Suprapubic skin (tissue), 4 donors: ENCODE data around the gene SERAC1. TPM values are rescaled to one million over a fixed set of nuclear protein-coding genes. Genes with fewer than 3 reads are reported as not detected.

Experiments
- DNase-seq, 2 donors: peaks; one replicate each; pipeline ENCODE4 v3.0.0-alpha.2; 2019; ENCODE audit warnings: low spot score in 2 of 2
- H3K27ac ChIP-seq: fragments of 200-600 bp; sonication (generic); one replicate; pipeline ENCODE4 v1.5.1; 2019
- H3K27me3 ChIP-seq: fragments of 200-600 bp; sonication (generic); one replicate; pipeline ENCODE4 v1.5.1; 2019
- H3K36me3 ChIP-seq: fragments of 200-600 bp; sonication (generic); one replicate; pipeline ENCODE4 v1.5.1; 2019
- H3K4me1 ChIP-seq: fragments of 200-600 bp; sonication (generic); one replicate; pipeline ENCODE4 v1.5.1; 2019
- H3K4me3 ChIP-seq: fragments of 200-600 bp; sonication (generic); one replicate; pipeline ENCODE4 v1.5.1; 2019; ENCODE audit warnings: mild to moderate bottlenecking
- H3K9me3 ChIP-seq: fragments of 200-600 bp; sonication (generic); one replicate; pipeline ENCODE4 v1.5.1; 2019
- CTCF ChIP-seq, 2 donors: fragments of 200-600 bp in 1 of 2; fragments of 450-650 bp in 1 of 2; sonication (generic) in 1 of 2; IDR thresholded peaks; one replicate each; pipeline ENCODE4 v1.5.1; 2016 to 2019; ENCODE audit warnings: antibody characterized with exemption in 2 of 2, mild to moderate bottlenecking in 1 of 2, moderate library complexity in 1 of 2
- EP300 ChIP-seq: sonication (generic); formaldehyde crosslinking; IDR thresholded peaks from one replicate; pipeline ENCODE4 v1.6.1; 2017; ENCODE audit warnings: antibody characterized with exemption
- POLR2A ChIP-seq, 2 donors: fragments of 450-650 bp; IDR thresholded peaks; one replicate each; pipeline ENCODE4 v1.6.1; 2017; ENCODE audit warnings: antibody characterized with exemption in 2 of 2, mild to moderate bottlenecking in 2 of 2, moderate library complexity in 2 of 2
- POLR2AphosphoS5 ChIP-seq, 3 donors: sonication (generic); formaldehyde crosslinking; IDR thresholded peaks; one replicate each; pipeline ENCODE4 v1.6.1; 2017; ENCODE audit warnings: antibody characterized with exemption in 3 of 3
- WGBS: methylation state at CpG from one replicate; pipeline ENCODE4 v1.1.5; 2018; 5-methylcytosine and 5-hydroxymethylcytosine counted together
- total RNA-seq, 4 donors: library from RNA; depleted of rRNA; stranded (reverse); fragments of >200 nt; gene quantifications; one replicate each; pipeline ENCODE4 v1.1.0, GENCODE V29; 2016

Gene SERAC1
- total RNA-seq, 4 donors from 2014 or later: 7.8 to 11.0 (median 8.7) TPM

- no peak for TF ChIP-seq CTCF (IDR thresholded peaks at IDR 0.05)
- no peak for TF ChIP-seq POLR2AphosphoS5 (IDR thresholded peaks at IDR 0.05)
- no peak for TF ChIP-seq EP300
- TF ChIP-seq POLR2A (IDR thresholded peaks at IDR 0.05): no peak
- Histone ChIP-seq H3K4me3 (no peak overlapping the region), H3K36me3 (no peaks in the 10 kb centered on the region), H3K4me1 (peaks cover 12% of the 10 kb centered on the region), H3K9me3 (no peaks in the 10 kb centered on the region), H3K27me3 (no peaks in the 10 kb centered on the region), H3K27ac (no peak overlapping the region)
- WGBS: 89% methylated on average over 1 of the region's 1 CpG
- no peak for DNase-seq
Observed at GRCh38 chr6:158165919-158166416, 2.1 kb downstream of the SERAC1 start.

- 89% methylated on average over 3 of the region's 3 CpGs for WGBS
- TF ChIP-seq POLR2A (IDR thresholded peaks at IDR 0.05) (no peak), EP300 (no peak), CTCF (IDR thresholded peaks at IDR 0.05) (no peak), POLR2AphosphoS5 (IDR thresholded peaks at IDR 0.05) (no peak)
- no peak for DNase-seq
- H3K27me3 ChIP-seq: no peaks in the 10 kb centered on the region
- H3K4me3 ChIP-seq: no peak overlapping the region
- H3K27ac ChIP-seq: no peak overlapping the region
- H3K4me1 ChIP-seq: peaks cover 12% of the 10 kb centered on the region
- H3K9me3 ChIP-seq: no peaks in the 10 kb centered on the region
- no peaks in the 10 kb centered on the region for H3K36me3 ChIP-seq
Observed at GRCh38 chr6:158164579-158165170, 3.4 kb downstream of the SERAC1 start.

DNA sequence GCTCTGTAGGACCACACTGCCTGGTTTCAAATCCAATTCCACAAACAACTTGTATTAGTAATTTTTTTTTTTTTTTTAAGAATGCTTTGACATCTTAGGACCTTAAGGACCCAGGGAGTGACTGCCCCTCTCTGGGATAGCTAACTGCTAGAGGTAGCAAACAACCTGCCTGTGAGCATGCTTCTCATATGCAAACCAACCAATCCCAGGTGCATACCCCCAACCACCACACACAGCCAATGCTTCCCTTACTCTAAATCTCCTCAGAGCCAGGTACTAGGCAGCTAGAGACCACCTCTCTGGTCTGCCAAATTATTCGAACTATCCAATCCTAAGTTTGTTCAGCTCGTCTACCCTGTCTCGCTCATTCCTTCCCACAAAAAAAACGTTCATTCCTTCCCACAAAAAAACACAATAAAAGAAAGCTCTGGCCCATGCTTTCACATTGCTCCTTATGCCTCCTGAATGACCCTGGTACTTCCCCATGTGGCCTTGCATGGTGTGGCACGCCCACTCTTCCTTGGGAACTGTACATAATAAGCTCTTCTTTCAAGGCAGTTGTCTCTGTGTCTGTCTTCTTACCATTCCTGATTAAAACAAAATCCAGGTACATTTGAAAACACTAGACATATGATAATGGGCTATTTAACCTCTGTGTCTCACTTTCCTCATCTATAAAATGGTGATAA is 6.4 kb downstream of the SERAC1 start:
- H3K27ac ChIP-seq: no peak overlapping the region
- no peak for DNase-seq
- peaks cover 1% of the 10 kb centered on the region for H3K4me1 ChIP-seq
- no peaks in the 10 kb centered on the region for H3K27me3 ChIP-seq
- TF ChIP-seq CTCF (IDR thresholded peaks at IDR 0.05) (no peak), POLR2A (IDR thresholded peaks at IDR 0.05) (no peak), EP300 (no peak), POLR2AphosphoS5 (IDR thresholded peaks at IDR 0.05) (no peak)
- no peak overlapping the region for H3K4me3 ChIP-seq
- peaks cover 5% of the 10 kb centered on the region for H3K36me3 ChIP-seq
- 68% methylated on average over 5 of the region's 5 CpGs for WGBS
- H3K9me3 ChIP-seq: no peaks in the 10 kb centered on the region

- no peak overlapping the region for H3K27ac ChIP-seq
- no peak overlapping the region for H3K4me3 ChIP-seq
- WGBS: 93% methylated on average over 3 of the region's 3 CpGs
- H3K9me3 ChIP-seq: no peaks in the 10 kb centered on the region
- H3K27me3 ChIP-seq: no peaks in the 10 kb centered on the region
- H3K4me1 ChIP-seq: no peaks in the 10 kb centered on the region
- no peak for TF ChIP-seq EP300
- TF ChIP-seq POLR2A (IDR thresholded peaks at IDR 0.05): no peak
- no peak for TF ChIP-seq CTCF (IDR thresholded peaks at IDR 0.05)
- TF ChIP-seq POLR2AphosphoS5 (IDR thresholded peaks at IDR 0.05): no peak
- DNase-seq: no peak
- peaks cover 5% of the 10 kb centered on the region for H3K36me3 ChIP-seq
Observed at GRCh38 chr6:158160932-158161539, 7.0 kb downstream of the SERAC1 start.

DNA sequence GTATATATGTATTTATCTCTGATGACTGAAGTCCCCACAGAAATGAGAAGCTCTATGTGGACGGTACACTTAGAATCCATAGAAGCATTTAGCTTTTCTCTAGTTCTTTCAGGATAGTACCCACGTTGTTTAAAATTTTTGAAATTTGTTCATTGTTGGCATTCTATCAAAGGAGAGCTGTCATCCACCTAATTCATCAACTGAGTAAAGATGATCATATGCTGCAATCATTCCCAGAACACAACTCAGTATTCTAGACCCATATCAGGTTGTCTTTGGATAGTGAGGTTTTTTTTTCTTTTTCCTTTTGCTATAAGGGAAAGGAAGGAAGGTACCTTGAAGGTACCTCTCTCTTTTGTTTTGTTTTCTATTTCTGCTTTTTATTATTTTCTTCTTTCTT is 9.3 kb downstream of the SERAC1 start:
- 52% methylated on average over 2 of the region's 2 CpGs for WGBS
- no peaks in the 10 kb centered on the region for H3K4me1 ChIP-seq

More for the DNA sequence above, 9.3 kb downstream of the SERAC1 start:
- no peak overlapping the region for H3K4me3 ChIP-seq
- TF ChIP-seq POLR2A (IDR thresholded peaks at IDR 0.05) (no peak), EP300 (no peak), CTCF (IDR thresholded peaks at IDR 0.05) (no peak), POLR2AphosphoS5 (IDR thresholded peaks at IDR 0.05) (no peak)
- no peak for DNase-seq
- peaks cover 5% of the 10 kb centered on the region for H3K36me3 ChIP-seq
- H3K27ac ChIP-seq: no peak overlapping the region
- no peaks in the 10 kb centered on the region for H3K9me3 ChIP-seq
- H3K27me3 ChIP-seq: no peaks in the 10 kb centered on the region
